GM18520 (cell line): ENCODE results near the gene BAD.

Source experiments
- ATAC-seq: cut with Tn5 transposase; IDR thresholded peaks from one replicate; pipeline ENCODE4 v1.9.1; 2021; ENCODE audit not compliant: unreplicated experiment

Gene BAD

DNA sequence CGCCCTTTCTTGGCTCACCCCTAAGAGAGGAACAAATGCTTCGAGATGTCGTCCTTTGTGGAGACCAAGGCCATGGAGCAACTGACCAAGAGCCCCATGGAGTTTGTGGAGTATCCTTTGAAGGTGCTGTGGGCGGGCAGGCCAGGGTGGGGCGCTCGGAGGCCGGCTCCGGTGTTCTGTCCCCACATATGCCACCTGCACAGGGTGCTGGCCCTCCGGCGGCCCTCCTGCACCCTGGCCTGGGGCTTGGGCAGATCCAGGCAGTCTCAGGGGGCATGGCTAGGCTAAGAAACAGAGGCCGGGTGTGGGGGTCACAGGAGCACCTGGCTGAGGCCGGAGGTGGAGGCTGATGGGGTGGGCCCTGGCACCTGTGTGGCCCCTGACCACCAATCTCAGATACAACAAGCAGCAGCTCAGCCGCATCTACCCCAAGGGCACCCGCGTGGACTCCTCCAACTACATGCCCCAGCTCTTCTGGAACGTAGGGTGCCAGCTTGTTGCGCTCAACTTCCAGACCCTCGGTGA is 22.8 kb downstream of the BAD start:
- ATAC-seq: no peak

DNA sequence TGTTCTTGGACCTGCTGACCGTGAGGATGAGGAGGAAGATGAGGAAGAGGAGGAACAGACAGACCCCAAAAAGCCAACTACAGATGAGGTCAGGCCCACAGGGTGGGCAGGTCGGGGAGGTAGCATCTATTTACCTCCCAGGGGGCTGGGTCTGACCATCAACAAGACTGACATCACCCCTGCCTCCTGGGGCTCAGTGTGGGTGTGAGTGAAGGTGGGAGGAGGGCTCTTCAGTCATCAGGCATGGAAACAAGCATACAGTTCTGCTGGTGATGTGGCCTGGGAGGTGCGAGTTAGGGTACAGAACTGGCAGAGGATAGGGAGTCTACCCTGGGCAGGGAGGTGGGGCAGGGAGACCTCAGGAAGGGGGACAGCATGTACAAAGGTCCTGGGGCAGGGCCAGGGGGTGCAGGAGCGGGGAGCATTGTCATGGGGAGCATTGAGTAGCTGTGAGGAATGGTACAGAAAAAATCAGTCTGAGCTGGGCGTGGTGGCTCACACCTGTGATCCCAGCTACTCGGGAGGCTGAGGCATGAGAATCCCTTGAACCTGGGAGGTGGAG is 24.2 kb downstream of the BAD start:
- no peak for ATAC-seq

DNA sequence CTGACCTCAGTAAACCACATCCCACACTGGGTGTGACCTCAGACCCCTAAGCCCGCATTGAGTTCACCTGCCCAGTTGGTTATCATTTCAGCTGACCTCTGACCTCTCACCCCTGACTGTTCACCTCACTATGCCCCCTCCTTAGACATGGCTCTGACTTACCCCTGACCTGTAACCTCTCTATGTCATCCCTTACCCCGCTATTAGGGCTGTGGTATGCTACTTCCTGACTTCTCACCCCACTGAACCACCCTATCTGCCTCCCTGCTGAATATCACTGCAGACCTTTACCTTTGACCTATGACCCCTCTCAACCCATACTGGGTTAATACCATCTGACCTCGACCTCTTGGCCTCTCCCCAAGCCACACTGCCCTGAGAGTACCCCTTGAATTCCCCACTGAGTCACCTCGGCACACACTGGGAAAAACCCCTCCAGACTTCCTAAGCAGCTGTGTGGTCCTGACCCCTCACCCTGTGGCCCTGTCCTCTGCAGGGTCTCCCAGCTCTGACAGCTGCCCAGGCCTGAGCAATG is 24.9 kb downstream of the BAD start:
- no peak for ATAC-seq

DNA sequence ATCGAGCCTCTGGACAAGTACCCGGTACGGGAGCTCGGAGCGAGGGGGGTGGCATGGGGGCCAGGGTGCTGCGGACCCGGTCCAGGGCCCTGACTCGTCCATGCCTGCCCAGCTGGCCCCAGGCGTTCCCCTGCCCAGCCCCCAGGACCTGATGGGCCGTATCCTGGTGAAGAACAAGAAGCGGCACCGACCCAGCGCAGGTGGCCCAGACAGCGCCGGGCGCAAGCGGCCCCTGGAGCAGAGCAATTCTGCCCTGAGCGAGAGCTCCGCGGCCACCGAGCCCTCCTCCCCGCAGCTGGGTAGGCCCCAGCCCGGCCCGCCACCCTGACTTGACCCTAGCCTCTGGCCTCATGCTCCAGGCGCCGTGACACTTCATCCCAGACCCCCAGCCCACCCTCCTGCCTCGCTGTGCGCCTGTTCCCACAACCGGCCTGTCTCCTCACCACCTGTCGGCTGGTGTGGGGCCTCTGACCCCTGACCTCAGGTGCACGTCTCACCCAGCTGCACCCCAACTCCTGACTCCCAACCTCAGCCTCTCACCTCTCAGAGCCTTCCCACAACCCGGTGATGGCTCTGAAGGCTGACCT is 25.4 kb downstream of the BAD start:
- ATAC-seq: no peak

DNA sequence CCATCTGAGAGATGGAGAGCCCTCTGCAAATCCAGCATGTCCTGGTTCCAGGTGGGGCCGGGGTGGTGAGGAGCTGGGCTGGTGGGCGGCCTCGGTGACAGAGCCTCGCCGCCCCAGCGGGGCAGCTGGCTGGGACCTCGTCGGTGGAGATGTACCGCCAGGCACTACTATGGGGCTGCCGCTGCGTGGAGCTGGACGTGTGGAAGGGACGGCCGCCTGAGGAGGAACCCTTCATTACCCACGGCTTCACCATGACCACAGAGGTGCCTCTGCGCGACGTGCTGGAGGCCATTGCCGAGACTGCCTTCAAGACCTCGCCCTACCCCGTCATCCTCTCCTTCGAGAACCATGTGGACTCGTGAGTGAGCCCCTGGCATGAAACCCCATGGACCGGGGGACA is 26.1 kb downstream of the BAD start:
- no peak for ATAC-seq

DNA sequence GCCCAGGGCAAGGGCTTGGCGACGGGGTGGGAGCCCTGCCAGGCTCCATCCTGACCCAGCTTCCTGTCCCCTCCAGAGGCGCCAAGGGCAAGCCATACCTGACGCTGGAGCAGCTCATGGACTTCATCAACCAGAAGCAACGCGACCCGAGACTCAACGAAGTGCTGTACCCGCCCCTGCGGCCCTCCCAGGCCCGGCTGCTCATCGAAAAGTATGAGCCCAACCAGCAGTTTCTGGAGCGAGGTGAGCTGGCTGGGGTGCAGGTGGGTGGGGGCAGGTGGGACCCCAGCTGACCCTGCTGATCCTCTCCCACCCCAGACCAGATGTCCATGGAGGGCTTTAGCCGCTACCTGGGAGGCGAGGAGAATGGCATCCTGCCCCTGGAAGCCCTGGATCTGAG is 28.2 kb downstream of the BAD start:
- ATAC-seq: no peak

DNA sequence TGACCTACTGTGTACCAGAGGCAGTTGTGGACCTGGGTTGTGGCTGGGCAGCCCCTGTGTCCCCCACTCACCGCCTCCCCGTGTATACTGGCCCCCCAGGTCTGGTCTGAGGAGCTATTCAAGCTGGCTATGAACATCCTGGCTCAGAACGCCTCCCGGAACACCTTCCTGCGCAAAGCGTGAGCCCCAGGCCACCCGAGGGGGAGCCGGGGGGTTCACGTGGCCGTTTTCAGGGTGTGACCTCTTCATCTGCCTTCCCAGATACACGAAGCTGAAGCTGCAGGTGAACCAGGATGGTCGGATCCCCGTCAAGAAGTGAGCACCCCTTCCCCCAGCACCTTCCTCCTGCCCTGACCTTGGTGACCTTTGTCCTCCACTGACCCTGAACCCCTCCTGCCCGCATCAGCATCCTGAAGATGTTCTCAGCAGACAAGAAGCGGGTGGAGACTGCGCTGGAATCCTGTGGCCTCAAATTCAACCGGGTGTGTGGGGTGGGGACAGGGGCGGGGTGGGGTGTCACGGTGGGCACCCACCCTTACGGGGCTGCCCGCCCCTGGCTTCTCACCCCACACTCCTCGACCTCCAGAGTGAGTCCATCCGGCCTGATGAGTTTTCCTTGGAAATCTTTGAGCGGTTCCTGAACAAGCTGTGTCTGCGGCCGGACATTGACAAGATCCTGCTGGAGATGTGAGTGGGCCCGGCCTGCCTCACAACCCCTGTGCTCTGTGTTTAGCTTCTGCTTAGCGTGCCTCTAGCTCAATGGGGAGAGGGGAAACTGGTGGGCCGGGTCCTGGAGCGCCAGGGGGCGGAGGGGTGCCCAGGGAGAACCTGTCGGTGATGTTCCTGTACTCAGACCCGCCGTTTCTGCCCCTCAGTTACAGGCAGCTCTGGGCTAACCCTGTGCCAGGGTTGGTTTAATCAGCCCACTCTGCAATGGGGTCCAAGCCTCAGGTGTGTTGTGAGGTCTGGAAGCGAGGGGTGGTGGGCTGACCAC is 29.0 kb downstream of the BAD start:
- ATAC-seq: no peak

DNA sequence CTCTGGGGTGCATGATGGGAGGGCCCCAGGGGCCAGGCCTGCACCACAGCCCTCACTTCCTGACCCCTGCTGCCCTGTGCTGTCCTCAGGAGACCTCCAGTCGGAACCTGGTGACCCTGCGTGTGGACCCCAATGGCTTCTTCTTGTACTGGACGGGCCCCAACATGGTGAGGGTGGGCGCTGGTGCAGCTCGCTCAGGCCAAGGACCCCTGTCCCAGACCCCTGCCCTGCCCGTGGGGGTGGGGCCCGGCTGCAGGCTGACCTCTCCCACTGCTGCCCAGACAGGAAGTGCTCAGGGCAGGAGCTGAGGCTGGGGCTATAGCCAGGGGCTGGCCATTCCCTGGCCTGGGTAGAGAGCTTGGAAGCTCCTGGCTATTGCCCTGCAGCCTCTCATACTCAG is 30.1 kb downstream of the BAD start:
- ATAC-seq: no peak

DNA sequence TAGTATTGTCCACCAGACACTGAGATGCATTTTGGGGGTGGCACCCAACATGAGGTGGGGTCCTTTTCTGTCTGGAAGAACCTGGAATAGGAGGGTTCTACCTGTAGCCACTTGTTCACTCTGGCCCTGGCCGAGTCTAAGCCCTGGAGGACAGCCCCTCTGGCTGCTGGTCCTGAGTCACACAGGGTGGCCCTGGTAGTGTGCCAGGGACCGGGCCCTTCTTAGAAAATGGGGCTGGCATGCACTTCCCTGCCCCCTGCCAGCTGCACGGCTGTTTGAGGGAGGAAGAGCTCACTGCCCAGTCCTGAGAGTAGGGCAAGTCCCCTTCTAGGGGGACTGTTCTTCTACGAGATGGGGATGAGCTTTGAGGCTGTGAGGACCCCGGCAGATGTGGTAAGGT is 31.0 kb downstream of the BAD start:
- no peak for ATAC-seq

GRCh38 chr11:64253043-64253442 is 31.4 kb downstream of the BAD start:
- no peak for ATAC-seq

DNA sequence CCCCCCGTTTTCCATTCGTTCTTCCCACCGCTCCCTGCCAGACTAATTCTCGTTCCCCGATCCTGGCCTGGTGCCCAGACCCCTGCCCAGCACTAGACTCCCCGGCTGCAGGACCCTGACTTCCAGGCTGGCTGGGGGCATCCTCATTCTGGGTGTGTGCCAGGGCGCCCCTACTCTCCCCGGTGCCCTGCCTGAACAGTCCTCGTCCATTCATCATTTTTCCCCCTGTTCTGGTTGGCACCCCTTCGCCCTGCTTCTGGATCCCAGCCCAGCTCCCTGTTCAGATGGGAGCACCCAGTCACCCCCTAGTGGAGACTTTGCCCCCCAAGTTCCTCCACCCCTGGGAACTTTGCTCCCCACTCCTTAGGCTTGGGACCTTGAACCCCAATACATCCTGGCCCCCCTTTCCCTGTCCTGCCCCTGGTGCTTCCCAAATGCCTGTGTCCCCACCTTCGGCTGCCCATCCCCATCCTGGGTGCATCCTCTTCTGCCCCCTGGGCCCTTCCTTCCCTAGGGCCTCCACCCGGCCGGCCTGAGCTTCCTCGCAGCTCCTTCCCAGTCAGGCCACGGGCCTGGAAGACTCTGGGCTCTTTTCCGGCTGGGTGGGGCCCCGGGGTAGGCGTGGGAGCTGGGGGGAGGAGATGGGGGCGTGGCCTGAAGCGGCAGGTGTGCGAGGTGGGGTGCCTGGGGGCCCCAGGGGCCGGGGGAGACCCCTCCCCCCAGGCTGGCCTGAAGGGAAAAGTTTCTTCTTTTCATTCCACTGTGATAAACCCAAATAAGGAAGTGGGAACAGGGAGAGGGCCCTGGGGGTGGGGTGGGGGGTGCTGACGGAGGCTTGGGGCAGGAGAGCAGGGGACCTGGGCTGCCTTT is 32.2 kb downstream of the BAD start:
- ATAC-seq: no peak

DNA sequence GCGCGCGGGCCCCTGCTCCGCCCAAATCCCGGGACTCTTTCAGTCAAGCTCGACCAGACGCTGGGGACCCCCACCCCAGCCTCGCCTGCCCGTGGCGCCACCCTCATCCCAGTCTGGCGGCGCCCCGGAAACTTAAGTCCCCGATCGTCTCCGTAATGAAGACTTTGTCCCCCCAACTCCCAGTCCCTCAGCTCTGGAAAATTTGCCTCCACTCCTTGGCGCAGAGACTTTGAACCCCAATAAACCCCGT is 32.8 kb downstream of the BAD start:
- no peak for ATAC-seq

DNA sequence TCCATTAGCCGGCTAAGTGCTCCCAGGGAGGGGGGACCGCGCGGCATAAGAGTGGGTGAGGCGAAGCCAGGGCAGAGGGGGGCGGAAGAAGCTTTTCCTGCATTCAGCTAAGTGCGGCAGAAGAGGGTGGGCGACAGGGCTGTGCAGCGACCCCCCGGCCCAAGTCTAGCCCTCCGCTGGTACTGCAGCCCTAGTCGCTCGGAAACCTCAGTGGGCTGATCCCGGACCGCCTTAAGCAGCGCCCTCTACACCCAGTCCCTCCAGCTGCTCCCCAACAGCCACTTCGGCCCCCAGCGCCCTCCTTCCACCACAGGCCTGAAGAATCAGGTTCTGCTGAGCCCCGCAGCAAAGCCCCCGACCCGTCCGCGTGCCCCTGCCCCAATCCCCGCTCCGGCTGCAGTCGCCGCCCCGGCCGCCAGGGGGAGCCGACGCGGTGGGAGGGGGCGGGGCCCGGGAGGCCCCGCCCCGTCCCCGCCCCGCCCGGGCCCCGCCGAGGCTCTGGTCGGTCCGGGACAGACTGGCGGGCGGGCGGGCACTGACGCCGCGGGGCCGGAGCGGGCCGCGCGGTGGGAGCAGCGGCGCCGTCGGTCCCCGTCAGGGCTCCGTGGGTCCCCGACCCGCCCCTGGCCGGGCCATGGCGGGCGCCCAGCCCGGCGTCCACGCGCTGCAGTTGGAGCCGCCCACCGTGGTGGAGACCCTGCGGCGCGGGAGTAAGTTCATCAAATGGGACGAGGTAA is 33.3 kb downstream of the BAD start, which contains the start of gene PLCB3:
TSS of gene PLCB3 (plus strand) at position 515 of the 737 bp plus-strand sequence. CDS start at position 635, 120 bp downstream.
- ATAC-seq: no peak

DNA sequence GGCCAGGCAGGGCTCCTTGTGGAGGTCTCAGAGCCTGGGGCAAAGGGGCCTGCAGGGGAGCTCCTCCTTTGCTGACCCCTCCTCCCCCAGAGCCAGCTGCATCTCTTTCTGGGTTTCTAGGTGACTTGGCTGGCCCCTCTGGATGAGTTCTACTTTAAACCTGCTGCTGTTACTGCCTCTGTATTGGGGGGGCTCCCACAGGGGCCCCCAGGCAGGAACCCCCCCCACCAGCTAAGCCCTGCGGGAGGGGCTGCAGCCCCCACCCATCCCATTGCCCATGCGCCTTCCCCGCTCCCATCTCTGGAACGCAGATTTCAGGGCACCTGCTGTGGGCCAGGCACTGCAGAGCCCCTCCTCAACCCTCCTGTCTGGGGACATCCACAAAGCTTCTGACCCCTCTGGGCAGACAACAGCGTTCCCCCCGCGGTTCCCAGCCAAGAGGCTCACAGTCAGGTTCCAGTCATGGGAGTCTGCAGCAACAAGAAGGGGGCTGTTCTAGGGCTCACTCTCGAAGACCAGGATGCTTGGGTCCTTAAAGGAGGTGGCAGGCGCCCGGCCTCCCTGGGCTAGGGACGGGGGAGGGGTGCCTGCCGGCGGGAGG is 34.0 kb downstream of the BAD start:
- no peak for ATAC-seq

DNA sequence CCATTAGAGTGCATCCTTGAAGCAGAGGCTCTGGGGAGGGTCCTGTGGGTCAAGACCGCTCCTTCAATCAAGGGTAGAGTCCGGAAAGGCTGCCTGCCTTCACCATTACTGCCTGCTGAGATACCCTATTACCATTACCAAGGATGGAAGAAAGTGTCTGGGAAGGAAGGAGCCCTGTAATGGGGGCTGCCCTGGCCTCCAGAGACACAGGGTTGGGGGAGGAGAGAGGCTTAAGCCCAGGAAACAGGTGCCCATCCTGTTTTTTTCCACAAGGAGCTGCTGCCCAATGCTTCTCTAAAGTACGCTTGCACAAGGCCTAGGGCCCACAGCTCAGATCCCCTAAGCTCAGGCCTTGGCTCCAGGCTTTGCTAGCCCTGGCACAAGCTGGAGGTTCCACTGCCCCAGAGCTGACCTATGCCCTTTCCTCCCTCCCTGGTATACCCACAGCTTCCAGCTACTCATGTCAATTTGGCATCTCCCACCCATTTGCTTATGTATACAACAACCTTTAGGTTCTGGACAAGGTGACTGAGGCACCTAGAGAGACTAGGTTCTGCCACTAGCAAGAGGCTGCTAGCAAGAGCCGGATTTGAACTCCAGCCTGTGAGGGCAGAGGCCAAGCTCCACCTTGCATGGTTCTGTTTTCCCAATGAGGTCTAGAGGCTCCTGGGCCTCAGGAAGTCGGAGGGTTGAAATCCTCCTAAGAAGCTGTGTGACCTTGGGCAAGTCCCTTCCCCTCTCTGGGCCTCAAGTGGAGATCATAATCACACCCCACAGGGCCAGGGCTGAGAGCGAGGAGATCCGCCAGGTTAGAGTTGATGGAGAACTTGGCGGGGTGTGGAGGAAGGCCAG is 34.7 kb downstream of the BAD start:
- ATAC-seq: no peak

DNA sequence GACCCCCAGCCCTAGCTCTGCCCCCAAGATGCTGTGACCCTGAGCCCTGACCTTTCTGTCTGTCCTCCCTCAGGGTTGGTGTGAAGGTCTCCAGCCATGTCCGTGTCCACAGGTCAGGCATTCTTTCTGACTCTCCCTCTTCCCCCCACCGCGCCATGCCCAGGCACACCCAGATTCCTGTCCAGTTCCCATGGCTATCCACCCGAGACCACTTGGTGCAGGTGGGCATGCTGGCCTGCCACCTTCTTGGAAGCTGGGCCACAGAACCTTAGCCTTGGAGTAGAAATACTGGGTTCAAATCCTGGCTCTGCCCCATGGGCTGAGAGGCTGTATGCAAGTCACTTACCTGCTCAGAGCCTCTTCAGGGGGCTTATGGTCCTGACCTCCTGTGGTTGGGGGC is 35.4 kb downstream of the BAD start:
- no peak for ATAC-seq

DNA sequence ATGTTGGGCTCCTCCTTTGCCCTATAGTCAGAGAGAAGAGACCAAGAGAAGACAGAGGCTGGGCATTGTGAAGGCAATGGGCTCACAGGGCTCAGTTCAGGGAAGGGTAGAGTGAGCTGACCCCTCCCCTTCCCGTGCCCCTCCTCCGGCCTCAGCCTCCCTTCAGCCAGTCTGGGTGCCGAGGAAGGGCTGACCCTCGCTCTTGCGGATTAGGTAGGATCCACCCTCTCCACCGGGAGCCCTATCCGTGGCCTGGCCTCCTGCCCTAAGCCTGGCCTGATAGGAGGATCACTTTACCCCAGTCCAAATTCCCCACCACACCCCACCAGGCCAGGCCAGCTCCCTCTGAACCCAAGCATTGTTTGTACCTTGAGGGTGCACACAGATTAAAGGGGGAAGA is 35.9 kb downstream of the BAD start:
- ATAC-seq: no peak

- ATAC-seq: no peak
Measured at GRCh38 chr11:64247729-64248531, 36.5 kb downstream of the BAD start.
